ENCODE data around the gene B4GAT1. TPM values are rescaled to one million over a fixed set of nuclear protein-coding genes. Genes with fewer than 3 reads are reported as not detected.

Gene B4GAT1
- total and polyA plus RNA-seq, 2 experiments from 2014 or later: 129 to 194 TPM

DNA sequence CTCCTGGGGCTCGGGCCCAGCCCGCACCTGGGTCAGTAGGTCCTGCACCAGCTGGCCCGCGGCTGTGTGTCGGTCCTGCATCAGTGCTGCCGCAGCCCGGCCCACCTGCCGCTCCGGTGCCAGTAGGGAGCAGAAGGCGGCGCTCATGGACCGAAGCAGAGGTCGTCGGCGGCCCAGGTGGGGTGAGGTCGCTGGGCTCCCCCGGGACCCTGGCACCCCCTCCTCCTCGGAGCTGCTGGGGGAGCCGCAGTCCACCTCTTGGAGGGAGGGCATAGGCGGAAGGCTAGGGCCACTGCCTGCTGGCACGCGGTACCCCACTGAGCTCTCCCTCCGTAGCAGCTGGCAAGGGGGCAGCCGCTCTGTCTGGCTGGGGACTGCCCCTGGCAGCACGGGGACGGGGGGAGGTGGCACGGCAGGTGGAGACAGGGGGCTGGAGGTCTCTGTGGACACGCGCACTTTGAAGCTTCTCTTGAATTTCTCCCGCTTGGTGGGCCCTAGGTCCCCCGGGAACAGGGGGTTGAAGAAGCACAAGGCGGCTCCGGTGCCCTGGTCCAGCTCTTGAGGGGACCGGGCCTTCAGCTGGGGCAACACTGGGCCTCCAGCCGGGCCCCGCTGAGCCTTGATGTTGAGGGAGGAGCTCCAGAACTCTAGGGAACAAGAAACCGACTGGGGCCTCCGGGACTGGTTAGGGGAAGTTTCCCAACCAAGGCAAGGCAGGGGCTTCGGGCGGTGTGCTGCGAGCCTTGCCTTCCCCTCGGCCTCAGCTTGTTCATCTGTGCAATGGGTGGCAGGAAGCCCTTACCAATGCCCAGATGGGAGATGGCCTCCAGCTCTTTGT is 12.6 kb downstream of the B4GAT1 start:
- TF ChIP-seq, protein P1, sequence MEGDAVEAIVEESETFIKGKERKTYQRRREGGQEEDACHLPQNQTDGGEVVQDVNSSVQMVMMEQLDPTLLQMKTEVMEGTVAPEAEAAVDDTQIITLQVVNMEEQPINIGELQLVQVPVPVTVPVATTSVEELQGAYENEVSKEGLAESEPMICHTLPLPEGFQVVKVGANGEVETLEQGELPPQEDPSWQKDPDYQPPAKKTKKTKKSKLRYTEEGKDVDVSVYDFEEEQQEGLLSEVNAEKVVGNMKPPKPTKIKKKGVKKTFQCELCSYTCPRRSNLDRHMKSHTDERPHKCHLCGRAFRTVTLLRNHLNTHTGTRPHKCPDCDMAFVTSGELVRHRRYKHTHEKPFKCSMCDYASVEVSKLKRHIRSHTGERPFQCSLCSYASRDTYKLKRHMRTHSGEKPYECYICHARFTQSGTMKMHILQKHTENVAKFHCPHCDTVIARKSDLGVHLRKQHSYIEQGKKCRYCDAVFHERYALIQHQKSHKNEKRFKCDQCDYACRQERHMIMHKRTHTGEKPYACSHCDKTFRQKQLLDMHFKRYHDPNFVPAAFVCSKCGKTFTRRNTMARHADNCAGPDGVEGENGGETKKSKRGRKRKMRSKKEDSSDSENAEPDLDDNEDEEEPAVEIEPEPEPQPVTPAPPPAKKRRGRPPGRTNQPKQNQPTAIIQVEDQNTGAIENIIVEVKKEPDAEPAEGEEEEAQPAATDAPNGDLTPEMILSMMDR (IDR thresholded peaks at IDR 0.05; ENCODE audit: low read depth, low read length): no peak
- peak in 1 of 2 donors; percentile 32 for DNase-seq (ENCODE audit: low read depth in 1 of 2, low spot score in 1 of 2)
- Histone ChIP-seq H3K27ac (no peak overlapping the region), H3K27me3 (no peaks in the 10 kb centered on the region), H3K4me3 (no peak overlapping the region), H3K36me3 (no peaks in the 10 kb centered on the region), H3K4me1 (ENCODE audit: low read depth) (peaks cover 10% of the 10 kb centered on the region), H3K9me3 (ENCODE audit: low read depth) (no peaks in the 10 kb centered on the region)

DNA sequence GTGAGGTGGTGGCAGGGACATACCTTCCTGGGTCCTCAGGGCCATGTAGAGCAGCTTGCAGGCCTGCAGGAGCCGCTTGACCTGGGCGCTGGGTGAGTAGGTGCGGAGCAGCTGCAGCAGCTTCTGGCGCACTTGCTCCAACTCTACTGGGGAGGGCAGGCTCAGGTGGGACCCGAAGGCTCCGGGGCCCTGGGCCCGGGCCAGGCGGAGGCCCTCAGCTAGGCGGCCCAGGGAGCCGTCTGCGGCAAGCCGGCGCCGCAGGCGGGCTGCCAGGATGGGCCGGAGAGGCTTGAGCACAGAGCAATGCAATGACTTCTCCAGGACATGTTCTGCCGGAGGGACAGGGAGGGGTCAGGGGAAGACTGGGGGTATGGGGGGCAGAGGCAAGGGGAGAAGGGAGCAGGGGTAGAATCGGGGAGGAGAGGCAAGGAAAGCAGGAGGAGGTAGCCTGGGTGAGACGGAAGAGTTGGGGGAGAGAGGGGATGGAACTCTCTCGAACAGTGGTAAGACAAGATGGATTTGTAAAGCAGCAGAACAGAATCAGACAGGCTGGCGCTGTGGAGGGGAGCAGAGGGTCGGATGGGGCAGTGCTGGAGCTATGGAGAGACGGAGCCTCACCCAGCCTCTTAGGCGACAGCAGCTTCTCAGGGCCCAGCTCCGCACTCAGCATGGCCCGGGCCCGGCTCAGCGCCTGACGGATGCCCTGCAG is 13.4 kb downstream of the B4GAT1 start:
- Histone ChIP-seq H3K27me3 (no peaks in the 10 kb centered on the region), H3K4me3 (no peak overlapping the region), H3K27ac (no peak overlapping the region), H3K4me1 (ENCODE audit: low read depth) (peaks cover 10% of the 10 kb centered on the region), H3K36me3 (no peaks in the 10 kb centered on the region), H3K9me3 (ENCODE audit: low read depth) (no peaks in the 10 kb centered on the region)
- no peak for DNase-seq (ENCODE audit: low read depth in 1 of 2, low spot score in 1 of 2)
- TF ChIP-seq, protein P1 (IDR thresholded peaks at IDR 0.05; ENCODE audit: low read depth, low read length): no peak

DNA sequence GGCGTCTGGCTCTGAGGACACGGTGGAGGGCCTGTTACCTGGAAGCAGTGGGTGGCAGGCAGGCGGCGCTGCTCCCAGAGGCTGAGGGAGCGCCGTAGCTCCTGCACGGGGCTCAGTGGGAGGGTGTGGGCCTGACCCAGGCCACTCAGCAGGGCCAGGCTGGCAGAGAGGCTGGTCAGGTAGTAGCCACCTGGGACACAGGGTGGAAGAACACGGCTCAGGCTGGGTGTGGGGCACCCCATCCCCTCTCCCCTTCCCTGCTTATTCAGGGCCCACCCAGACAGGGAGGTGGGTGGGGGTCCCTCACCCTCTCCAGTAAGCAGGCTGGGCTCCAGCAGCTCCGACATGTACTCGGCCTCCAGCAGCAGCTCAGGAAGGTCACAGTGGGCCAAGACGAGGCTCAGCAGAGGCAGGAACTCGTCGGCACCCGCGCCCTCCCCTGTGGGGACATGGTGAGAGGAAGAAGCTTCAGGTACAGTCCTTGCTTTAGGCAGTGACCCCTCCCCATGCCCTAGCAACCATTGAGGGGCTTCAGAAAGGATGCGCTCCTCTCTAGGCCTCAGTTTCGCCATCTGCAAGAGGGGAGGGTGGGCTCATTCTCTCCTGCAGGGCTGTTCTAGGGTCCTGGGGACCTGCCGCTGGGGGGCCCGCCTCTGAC is 14.1 kb downstream of the B4GAT1 start:
- H3K27me3 ChIP-seq: no peaks in the 10 kb centered on the region
- no peaks in the 10 kb centered on the region for H3K9me3 ChIP-seq (ENCODE audit: low read depth)
- H3K36me3 ChIP-seq: no peaks in the 10 kb centered on the region
- H3K27ac ChIP-seq: no peak overlapping the region
- peaks cover 15% of the 10 kb centered on the region for H3K4me1 ChIP-seq (ENCODE audit: low read depth)
- no peak for DNase-seq (ENCODE audit: low read depth in 1 of 2, low spot score in 1 of 2)
- TF ChIP-seq, protein P1 (IDR thresholded peaks at IDR 0.05; ENCODE audit: low read depth, low read length): no peak
- no peak overlapping the region for H3K4me3 ChIP-seq

DNA sequence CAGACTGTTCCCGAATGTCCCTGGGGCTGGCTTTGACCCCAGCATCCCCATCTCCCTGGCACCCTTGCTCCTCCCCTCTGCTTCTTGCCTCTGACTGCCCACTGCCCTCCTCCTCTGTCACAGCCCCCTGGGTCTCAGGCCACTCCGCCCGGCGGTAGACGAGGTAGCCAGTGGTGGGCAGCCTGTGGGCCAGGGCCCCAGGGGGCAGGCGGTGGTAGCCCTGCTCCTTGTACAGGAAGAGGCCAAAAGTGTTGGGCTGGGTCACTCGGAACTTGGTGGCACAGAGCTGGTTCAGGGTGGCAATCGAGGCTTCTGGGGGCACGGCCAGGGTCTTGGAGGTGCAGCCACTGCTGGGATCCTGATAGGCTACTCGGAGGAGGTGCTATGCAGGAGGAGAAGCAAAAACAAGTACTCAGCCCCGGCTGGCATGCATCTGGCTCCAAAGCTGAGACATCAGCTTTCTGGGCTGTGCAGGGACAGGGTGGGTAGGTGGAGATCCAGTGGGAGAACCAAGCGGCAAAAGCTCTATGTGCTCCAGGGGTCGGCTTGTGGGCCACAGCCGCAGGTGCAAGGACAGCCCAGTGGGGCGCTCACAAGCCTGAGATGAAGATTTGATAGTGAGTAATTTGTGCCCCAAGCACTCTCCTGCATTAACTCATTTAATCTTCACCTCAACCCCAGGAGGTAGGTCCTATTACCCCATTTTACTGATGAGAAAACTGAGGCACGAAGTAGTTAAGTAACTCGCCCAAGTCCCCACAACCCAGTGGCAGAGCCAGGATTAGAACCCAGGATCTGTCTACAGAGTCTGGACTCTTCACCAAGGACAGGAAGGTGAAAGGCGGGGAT is 14.8 kb downstream of the B4GAT1 start:
- peaks cover 15% of the 10 kb centered on the region for H3K4me1 ChIP-seq (ENCODE audit: low read depth)
- DNase-seq (ENCODE audit: low read depth in 1 of 2, low spot score in 1 of 2): no peak
- H3K27me3 ChIP-seq: no peaks in the 10 kb centered on the region
- no peak overlapping the region for H3K4me3 ChIP-seq
- no peaks in the 10 kb centered on the region for H3K9me3 ChIP-seq (ENCODE audit: low read depth)
- TF ChIP-seq, protein P1 (IDR thresholded peaks at IDR 0.05; ENCODE audit: low read depth, low read length): no peak
- no peaks in the 10 kb centered on the region for H3K36me3 ChIP-seq
- peak overlapping the region; percentile 71 for H3K27ac ChIP-seq
